ENCODE measurements around the gene MACROD2. TPM values are rescaled to one million over a fixed set of nuclear protein-coding genes. Genes with fewer than 3 reads are reported as not detected.

Gene MACROD2
- total RNA-seq, 1 donor from 2014 or later = 0.13 TPM

DNA sequence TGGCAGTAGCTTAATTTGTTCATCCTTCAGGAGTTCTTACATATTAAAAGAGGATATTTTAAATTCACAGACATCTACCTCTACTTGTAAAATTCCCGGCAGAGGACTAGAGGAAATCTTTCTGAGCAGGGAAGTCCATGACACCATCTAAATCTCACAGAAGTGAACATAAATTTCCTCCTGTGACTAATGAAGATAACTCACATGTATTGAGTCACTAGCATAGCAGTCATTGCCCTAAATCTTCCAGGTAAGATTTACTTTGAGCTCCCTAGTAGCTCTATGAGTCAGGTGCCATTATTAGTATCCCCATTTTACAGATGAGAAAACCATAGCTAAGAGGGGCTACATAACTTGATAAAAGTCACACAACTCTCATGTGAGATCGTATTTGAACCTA is 1400.7 kb downstream of the MACROD2 start:
- DNase-seq (ENCODE audit: low read depth in 2 of 2) = no peak

DNA sequence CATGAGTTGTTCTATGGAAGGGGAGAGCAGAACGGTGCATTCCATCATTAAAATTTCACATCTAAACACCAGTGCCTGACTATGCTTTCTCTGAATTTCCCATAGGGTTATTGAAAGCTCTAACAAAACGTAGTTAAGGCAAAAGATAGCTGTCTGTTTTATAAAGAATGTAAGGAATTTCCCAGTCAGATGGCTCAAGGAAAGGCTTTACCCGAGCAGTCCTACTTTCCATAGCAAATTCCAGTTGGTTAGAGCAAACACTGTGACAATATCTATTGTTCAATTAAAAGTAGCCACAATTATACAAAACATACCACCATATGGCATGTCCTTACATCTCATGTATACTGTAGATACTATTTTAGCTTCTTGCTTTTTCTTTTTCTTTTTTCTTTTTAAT is 1401.6 kb downstream of the MACROD2 start:
- no peak for DNase-seq (ENCODE audit: low read depth in 2 of 2)

DNA sequence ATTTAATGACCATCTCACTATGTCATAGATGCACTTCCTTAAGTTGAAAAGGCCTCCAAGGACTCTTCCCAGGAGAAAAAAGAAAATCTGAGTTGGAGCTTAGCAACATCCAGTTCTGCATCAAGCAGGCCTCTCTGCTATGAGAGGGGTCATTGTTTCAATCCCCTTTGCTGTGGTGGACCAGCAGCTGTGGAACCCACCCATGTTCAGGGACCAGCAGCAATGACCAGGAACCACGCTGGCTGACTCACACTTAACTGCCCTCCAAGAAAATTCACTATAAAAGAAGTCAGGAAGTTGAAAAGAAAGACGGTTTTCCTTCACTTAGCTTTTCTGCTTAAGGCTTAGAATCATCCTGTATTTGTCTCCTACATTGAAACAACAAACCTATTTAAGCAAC is 1404.5 kb downstream of the MACROD2 start:
- DNase-seq (ENCODE audit: low read depth in 2 of 2) = no peak

DNA sequence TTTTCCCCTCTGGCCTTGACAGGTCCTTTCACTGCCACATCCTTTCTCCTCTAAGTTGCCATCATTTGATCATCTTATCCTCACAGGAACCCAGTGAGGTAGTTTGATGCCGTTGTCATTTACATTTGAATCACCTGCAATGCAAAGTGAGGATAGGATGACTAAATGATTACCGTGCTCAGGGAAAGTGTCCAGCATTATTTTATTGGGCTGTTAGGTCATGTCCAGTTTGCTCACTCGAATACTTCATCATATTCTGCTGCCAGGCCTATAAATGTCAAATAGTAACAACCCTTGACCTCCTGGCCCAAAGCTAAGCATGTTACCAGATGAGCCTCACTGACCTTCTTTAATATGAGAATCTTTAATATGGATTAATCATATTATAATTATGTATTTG is 1410.8 kb downstream of the MACROD2 start:
- DNase-seq (ENCODE audit: low read depth in 2 of 2) = no peak

DNA sequence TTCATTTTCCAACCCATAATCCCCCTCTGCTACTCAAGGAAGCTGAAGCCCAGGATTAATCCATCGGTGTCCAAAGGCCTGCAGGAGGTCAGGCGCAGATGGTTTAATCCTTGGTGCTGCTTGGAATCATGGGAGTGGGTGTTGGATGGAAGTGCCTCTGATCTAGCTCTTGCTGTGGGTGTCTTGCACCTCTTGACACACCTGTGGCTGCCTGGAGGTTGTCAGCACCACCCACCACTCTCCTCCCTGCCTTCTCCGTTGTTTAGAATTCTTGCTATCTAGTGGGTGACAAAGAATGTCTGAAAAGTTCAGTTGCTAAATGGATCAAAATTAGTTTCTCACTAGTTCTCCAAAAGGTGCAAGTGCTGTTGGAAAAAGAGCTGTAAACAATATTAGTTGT is 1416.5 kb downstream of the MACROD2 start:
- DNase-seq (ENCODE audit: low read depth in 2 of 2) = no peak

DNA sequence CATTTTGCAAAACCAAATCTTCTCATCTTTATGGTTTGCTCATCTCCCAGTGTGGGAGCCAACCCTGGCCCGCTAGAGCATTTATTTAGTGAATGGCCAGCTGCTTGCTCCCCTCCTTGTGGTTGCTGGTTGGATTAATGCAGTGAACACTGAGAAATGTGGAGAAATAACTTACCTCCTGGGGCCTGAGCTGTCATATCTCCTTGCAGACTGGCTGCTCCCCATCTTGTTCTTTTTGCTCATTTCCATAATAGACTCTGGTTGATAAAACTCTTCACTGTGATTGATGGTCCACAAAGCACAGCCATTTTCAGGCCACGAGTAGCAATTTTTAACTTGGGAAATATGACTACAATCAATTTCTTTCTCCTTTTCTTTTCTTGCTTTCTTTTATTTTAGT is 1420.6 kb downstream of the MACROD2 start:
- no peak for DNase-seq (ENCODE audit: low read depth in 2 of 2)

DNA sequence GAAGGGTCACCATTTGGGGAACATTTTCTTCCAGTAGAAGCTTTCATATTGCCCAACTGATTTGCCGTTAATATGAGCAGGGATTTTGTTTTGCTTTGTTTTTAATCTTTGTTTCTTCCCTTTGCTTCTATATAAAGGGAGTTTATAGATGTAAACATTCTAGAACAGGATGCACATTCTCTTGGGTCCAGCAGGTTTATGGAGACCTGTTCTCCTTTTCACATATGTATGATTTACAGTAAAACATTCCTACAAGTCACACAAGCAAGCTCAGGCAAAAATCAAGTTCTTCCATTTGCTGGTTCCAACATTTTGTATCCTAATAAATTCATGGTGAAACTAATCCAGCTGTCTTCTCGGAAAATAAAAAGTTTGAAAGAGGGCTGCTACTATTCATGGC is 1424.5 kb downstream of the MACROD2 start:
- DNase-seq (ENCODE audit: low read depth in 2 of 2) = no peak

DNA sequence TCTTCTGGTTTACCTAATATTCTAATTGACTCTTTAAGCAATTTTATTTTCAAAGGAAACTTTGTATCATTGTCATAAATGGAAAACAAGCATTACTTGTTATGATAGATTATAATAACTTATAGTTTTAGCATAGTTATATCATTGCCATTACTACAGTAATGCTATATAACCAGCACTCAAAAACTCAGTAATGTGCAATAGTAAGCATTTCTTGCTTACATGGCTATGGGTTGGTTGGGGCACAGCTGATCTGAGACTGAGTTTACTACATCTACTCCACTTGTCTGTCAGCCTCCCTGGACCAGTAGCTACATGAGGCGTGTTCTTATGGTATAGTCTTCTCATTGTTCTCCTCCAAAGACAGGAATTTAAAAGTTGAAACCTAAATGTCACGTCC is 1427.7 kb downstream of the MACROD2 start:
- no peak for DNase-seq (ENCODE audit: low read depth in 2 of 2)

DNA sequence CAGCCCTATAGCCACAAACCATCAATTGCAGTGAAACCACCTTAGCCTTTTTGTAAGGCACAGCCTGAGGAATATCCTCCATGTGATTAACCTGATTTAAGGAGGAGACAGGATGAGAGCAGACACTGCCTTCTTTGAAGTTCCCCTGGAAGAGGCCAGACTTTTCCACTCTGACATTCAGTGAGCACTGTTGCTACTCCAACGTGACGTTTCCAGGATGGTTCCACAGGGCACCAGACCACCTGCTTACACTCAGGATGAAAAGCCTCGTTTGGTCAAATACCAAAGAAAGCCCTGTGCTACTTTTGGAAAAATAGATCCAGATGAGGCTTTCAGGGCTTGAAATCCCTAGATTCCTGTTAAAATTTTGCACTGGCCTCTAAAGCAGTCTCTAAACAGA is 1444.2 kb downstream of the MACROD2 start:
- no peak for DNase-seq (ENCODE audit: low read depth in 2 of 2)

DNA sequence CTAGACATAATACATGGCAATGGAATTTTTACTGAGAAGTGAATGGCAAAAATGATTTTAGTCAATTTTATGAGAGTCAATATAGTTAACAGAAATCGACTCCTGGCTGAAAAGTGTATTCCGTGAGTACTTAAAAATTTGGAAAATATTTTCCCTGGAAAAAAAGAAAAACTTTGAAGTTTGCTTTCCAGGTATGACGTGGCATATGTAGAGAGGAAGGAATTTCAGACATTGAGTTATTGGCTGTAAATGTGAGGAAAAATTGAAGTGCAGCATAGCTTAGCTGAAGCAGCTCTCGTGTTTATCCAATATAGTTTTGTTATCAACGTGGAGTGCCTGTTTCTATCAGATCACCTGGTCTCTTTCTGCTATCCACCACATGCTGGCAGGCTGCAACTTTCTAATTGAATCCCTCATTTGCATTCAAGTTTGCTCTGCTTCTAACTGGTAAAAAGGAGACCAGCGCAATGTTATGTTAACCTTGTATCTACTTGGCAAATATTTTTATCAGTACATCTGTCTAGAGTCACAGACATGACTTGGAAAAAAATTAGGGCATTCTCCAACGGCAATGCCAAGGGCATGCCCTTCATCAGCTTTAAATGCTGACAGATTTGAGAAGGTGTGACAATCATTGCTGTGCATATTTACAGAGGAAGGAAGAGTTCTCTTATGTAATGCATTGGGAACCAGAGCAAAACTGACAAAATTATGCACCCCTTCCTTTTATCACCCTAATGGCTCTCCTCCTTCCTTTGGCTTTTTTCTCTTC is 1444.9 kb downstream of the MACROD2 start:
- DNase-seq (ENCODE audit: low read depth in 2 of 2) = peak in 1 of 2 donors; percentile 22

DNA sequence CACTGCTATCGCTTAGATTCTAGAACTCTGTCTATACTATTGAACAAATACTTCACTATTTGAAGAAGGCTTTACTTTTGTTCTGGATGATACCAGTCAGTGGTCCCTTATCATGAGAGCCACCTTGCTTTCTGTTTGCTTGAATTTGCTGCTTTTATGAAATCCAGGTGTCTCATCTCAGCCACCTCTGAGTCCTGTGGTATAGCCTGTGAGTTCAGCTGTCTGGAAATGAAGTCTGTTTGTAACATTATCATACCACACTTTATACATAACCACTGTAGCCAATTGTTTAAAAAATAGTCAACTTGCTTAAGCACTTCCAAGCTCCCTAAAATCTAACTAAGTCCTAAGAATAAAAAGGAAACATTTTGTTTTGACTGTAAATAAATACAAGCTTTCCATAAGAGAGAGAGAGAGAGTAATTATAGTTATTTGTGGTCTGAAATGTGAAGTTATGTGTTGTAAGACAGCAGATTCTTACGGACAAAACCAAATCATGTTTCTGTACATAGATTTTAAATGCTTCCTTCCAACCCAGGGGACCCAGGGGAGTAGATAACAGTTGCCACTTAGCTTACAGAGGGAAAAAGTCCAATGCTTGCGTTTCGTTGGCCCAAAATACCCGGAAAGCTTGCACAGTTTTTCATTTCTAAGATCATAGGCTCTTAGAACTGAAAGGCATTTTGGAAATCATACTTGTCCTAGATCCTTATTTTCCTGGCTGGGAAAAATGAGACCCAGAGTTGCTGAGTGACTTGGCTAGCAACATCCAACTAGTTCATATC is 1449.9 kb downstream of the MACROD2 start:
- no peak for DNase-seq (ENCODE audit: low read depth in 2 of 2)

DNA sequence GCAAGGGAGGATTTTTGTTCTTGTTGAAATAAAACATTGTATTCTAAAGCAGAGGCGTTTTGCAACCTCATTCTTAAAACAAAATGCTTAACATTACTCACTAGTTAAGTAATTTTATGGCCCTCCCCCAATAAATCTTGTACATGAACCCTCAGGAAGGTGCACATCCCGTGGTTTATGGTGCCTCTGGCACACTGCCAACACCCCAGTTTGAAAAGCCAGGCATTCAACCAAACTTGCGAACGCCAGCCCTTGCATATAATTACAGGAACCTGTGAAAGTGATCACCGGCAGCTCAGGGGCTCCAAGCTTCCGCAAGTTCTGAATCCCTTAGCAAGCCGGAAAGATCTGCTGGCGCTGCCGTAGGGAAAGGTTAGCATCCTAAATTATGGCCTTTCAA is 1451.1 kb downstream of the MACROD2 start:
- DNase-seq (ENCODE audit: low read depth in 2 of 2) = peak; percentile 61 to 91

DNA sequence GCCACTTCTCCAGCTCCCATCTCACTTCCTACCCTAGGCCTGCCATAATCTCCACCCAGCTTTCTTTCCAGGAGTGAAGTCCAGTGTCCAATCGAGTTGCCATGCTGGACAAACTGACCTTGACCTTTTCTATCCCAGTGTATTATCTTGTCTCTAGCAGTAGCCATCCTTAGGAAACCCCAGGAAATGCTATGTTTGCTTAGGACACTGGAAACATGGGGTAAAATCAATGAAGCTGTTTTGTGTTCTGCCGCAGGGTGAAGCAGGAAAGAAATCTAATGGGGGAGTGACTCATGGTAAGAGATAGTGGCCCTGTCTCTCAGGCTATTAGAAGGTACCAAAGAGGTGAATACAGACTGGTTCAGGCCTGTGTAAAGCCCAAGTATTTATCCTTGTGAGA is 1452.2 kb downstream of the MACROD2 start:
- DNase-seq (ENCODE audit: low read depth in 2 of 2) = no peak

DNA sequence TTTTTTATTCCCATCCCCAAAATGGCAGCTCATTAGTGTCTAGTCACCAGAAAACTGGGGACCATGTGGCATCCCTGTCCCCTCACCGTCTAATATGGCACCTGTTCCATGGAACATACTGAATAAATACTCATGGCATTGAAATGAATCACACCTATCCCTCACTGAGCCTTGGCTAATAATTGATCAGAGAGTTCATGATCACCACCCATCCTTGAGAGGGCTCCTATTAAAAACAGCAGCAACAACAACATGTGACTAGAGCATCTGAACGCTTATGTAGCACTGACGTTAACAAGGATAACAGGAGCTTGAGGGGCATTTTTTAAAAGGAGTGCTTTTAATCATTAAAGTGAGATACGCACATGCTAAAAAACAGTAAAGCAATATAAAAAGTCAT is 1453.7 kb downstream of the MACROD2 start:
- no peak for DNase-seq (ENCODE audit: low read depth in 2 of 2)

DNA sequence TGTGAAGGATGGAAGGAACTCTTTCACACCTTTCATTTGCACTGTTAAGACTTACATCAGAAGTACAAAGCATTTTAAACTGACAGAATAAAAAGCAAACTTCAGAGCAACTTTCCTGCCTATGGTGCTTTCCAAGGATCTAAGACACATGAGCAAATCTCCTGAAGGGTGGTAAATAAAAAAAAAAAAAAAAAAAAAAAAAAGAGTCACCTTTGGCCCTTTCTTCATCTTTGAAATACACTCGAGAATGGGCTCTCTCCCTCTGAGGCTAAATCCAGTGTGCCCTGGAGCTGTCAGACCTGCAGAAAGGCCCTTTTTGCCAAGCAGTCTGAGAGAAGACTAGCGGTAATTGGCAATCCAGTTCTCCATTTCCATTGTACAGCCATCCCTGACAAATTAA is 1455.9 kb downstream of the MACROD2 start:
- DNase-seq (ENCODE audit: low read depth in 2 of 2) = no peak

DNA sequence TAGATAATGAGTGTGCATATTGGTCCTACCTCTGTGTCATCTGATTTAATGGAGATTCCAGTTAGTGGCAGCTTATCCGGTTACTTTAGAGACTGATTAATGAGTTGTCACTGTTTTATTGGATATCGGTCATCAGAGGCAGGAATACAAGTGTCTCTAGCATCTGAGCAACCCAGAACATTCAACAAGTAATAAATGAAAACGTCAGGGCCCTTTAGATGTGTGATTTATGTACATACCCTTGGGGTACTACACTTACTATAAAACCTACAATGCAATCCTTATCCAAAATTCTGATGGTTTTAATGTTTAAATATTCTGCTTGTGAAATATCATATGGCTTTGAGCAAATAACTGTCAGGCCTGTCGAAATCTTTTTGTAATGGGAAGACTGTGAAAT is 1460.0 kb downstream of the MACROD2 start:
- DNase-seq (ENCODE audit: low read depth in 2 of 2) = no peak

DNA sequence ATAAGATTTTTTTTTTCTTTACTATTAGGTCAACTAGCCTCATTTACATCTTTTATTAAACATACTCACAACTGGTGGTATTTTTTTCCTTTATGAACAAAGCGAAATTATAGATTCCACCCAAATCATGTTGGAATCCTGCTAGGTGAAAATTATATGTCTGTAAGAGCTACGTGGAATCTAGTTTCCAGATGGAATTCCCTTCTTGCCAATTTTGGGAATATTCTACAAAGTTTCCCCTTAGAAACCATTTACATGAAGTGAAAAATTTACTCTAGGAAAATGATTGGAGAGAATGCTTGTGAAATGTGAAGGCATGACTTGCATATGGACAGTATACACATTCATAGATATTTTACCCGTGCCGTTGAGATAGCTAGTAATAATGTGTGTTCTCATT is 1466.6 kb downstream of the MACROD2 start:
- DNase-seq (ENCODE audit: low read depth in 2 of 2) = no peak

DNA sequence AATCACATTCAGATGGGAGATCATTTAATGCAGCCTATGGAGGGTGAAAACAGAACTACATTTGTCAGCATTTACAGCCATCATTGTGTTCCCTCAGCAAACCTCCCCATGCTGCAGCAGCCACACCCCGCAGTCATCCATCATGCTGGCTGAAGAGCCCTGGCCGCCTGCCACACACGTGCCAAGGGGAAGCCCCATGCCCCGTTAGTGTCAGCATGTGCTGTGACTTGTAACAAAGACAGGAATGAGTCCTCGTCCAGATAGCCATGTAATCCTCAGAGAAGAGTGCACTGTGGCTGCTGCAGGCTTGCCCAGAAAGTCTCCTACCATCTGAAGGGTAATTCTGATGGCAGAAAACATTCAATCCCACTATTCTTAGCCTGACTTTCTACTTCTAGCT is 1480.2 kb downstream of the MACROD2 start:
- peak; percentile 7 to 61 for DNase-seq (ENCODE audit: low read depth in 2 of 2)

DNA sequence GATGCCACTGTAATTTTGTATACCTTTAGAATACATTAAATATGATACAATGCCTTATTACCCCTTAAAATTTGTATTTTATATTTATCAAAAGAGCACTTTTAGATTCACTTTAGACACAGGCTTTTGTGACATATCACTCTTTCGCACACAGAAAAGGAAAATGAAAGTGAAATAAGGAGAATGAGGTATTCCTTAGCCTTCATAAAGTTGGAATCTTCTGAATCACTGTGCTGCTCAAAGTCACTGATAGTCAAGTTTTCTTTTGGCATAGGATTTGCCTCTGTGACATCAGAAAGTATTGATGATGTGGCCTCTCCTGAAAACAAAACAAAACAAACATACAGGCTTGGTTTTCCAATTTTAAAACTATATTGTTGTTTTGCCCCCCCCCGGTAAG is 1480.9 kb downstream of the MACROD2 start:
- DNase-seq (ENCODE audit: low read depth in 2 of 2) = no peak

DNA sequence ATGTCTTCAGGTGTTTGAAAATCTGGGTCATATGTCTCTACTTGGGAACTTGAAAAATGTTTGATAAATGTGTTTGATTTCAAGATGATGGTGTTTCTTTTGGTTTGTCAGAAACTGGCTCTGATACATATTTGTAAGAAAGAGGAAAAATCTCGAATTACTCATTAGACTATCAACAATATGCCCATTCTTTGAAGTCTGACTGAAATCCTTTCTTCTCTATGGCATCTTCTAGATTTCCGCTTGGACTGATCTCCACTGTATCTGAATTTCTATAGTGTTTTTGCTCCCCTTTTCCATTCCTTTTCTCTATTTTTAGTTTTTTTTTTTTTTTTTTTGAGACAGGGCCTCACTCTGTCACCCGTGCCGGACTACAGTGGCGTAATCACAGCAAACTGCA is 1481.5 kb downstream of the MACROD2 start:
- DNase-seq (ENCODE audit: low read depth in 2 of 2) = no peak

DNA sequence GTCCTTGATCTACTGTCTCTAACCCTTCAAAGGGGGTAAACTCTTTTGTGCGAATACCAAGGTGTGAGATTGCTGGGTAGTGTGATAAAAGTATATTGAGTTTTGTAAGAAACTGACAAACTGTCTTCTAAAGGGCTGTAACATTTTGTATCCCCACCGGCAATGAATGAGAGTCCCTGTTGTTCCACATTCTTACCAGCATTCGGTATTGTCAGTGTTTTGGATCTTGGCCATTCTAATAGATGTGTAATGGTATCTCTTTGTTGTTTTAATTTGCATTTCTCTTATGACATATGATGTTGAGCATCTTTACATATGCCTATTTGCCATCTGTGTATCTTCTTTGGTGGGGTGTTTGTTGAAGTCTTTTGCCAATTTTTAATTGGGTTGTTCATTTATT is 1487.2 kb downstream of the MACROD2 start:
- no peak for DNase-seq (ENCODE audit: low read depth in 2 of 2)

DNA sequence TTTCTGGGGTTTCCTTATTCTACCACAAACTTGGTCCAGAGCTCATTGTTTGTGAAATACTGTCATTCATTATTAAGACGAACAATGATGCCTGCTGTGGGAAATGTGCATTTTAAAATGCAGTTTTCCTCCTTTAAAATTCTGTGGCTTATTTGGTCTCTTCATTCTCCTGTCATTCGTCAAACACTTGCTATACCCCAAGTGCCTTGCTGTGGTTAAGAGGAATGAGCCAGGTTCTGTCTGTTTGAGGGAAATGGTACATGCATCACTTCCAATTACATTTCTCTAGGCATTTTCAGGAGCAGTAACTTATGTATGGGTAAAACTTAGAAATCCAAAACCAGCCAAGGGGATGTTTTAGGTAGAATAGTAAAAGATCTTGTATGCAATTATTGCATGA is 1490.2 kb downstream of the MACROD2 start:
- no peak for DNase-seq (ENCODE audit: low read depth in 2 of 2)

DNA sequence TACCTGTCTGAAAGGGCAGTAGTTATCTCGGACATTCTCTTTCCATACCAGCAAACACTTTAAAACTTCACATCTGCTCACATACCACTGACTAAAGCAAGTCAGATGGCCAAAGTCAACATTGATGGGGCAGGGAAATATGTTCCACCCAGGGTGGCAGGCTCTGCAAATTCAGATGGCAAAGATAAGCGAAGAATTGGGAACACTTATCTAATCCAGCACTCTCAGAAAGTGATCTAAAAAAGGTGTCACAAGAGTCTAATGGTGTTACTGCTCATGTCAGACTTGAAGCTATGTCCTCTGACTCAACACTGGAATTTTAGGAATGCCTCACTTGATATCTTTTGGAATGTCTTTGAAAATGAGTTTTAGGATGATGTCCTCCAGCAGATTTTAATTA is 1491.7 kb downstream of the MACROD2 start:
- no peak for DNase-seq (ENCODE audit: low read depth in 2 of 2)
